HG03064 (cell line): Measurements from ENCODE around the gene PSMD12.
A peak's percentile ranks its signal among the peaks of the same experiment; 100 is the strongest.
"Not testable (repeated sequence)": the region's sequence is repeated elsewhere in the genome, so short reads cannot be mapped to it uniquely, and the experiment has no call there.

Experiments used
- ATAC-seq: cut with Tn5 transposase; IDR thresholded peaks from one replicate; pipeline ENCODE4 v1.9.1; 2021; ENCODE audit warnings: low read depth; ENCODE audit not compliant: unreplicated experiment

The PSMD12 gene

GRCh38 chr17:67366193-67367157, at the start of gene PSMD12:
PSMD12 (minus strand) TSS chr17:67366577; CDS start chr17:67366519, 58 bp downstream.
- peak; percentile 92 for ATAC-seq

DNA sequence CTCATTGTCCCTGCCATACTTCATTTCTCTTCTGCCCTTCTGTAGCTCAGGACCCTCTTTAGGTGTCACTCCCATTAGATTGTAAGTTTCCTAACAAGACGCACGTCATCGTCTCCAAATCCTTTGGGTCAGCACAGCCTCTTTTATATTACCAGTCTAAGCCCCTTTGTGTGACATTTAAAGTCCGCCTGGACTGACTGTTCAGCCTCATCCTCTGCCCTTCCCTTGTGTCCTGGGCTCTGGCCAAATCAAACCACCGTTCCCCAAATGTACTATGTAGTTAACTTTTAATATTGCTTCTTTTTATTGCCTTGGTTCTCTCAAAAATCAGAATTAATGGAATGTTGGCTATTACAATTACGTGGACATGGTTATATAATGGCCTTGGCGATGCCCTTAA, 48.9 kb upstream of the PSMD12 start:
- no peak for ATAC-seq

- no peak for ATAC-seq
These were observed 48.2 kb upstream of the PSMD12 start for GRCh38 chr17:67414559-67414958.

DNA sequence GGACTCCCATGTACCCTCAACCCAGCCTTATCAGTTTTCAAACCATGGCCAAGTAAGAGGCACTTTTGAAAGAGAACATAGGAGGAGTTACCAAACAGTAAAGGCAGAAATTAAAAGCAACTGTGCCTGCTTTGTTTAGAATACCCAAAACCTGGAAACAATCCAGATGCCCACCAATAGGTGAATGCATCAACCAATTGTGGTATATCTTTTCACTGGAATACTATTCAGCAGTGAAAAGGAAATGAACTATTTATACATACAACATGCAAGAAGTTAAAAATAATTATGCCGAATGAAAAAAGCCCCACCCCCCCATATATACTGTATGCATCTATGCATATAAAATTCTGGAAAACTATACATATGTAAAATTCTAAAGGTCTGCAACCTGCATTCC, 47.8 kb upstream of the PSMD12 start:
- no peak for ATAC-seq

DNA sequence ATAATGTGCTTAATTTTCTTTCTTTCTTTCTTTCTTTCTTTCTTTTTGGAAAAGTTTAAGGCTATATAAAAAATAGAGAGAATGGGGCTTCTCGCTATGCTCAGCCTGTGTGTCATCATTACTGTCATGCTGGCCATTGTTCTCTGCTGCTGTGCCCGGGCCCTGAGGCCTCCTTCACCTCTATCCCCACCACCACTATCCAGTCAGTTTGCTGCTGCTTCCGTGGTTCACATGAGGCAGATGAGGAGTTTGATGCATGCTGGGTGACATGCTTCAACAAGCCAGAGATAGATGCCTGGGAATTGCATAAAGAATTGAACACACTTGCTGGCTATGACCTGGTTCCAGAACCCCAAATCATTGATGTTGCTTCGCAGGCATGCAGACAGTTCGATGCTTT, 47.0 kb upstream of the PSMD12 start:
- no peak for ATAC-seq

- ATAC-seq = no peak
These were observed 46.6 kb upstream of the PSMD12 start for GRCh38 chr17:67412941-67413340.

DNA sequence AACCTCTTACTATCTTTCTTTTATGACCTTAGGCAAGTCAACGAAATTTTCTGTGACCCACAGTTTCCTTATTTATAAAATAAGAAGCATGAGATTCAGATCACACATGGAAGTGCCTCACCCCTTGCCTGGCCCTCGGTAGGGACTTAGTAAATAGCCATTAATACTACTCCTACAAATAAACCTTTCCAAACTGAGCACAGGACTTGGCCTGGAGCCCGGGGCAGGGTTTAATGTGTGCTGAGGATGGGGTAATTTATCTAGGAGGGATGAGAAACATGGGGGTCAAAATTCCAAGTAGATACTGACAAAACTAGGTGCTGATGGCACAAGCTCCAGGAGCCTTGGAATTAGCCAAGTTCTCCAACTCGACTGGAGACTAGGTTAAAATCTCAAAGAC, 45.7 kb upstream of the PSMD12 start:
- no peak for ATAC-seq

DNA sequence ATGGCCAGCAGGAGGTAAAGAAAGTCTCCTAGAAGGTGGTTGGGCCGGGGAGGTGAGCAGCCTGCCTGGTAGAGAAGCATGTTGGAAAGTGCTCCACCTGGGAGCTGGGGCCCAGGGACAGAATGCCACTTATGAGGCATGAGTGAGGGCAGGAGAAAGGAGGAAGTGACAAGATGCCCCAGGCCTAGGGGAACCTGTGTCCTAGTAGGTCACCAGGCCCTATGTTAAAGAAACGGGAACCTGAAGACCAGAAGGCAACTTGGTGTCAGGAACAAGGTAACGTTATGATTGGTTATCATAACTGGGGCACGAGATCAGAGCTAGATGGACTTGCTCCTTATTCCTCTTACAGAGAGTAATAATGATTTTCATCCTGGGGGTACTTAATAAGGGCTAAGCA, 45.0 kb upstream of the PSMD12 start:
- no peak for ATAC-seq

- ATAC-seq = not testable (repeated sequence)
These were observed 42.1 kb upstream of the PSMD12 start for GRCh38 chr17:67408455-67408830.

DNA sequence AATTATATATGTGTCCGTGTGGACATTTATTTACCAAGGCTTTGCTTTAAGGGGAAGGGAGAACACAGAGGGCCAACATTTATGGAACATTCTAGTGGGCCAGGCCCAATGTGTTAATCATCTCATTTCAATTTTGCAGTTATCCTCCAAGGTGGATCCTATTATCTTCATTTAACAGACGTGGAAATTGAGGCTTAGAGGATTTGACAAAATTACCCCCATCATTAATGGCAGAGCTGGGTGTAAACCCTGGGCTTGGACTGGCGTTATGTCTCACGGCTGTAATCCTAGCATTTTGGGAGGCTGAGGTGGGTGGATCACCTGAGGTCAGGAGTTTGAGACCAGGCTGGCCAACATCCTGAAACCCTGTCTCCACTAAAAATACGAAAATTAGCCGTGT, 37.1 kb upstream of the PSMD12 start:
- ATAC-seq = no peak

- no peak for ATAC-seq
These were observed 36.7 kb upstream of the PSMD12 start for GRCh38 chr17:67403065-67403464.

DNA sequence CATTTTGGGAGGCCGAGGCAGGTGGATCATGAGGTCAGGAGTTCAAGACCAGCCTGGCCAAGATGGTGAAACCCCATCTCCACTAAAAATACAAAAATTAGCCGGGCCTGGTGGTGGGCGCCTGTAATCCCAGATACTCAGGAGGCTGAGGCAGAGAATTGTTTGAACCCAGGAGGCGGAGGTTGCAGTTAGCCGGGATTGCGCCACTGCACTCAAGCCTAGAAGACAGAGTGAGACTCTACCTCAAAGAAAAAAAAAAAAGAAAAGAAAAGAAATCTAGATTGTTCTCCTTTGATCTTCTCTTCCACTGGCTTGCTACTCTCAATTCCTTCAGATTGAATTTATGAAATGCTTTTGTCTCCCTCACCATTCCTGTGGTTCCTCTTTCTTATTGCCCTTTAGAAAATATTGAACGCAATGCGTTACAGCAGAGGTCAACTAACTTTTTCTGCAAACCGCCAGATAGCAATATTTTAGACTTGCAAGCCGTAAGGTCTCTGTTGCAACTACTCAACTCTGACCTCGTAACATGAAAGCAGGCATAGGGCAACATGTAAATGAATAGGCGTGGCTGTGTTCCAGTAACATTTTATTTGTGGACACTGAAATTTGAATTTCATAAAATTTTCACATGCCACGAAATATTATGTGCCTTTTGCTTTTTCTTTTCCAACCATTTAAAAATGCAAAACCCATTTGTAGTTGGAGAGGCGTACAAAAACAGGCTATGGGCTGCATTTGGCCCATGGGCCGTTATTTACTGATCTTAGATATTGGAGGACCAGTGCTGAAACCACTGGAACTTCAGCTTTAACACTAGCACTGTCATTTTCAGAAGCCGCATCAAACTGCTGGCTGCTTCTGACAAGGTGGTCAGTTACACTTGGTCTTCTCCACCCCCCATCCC, 35.5 kb upstream of the PSMD12 start:
- no peak for ATAC-seq

GRCh38 chr17:67401106-67401505, 34.7 kb upstream of the PSMD12 start:
- no peak for ATAC-seq

- no peak for ATAC-seq
These were observed 33.8 kb upstream of the PSMD12 start for GRCh38 chr17:67400193-67400592.

DNA sequence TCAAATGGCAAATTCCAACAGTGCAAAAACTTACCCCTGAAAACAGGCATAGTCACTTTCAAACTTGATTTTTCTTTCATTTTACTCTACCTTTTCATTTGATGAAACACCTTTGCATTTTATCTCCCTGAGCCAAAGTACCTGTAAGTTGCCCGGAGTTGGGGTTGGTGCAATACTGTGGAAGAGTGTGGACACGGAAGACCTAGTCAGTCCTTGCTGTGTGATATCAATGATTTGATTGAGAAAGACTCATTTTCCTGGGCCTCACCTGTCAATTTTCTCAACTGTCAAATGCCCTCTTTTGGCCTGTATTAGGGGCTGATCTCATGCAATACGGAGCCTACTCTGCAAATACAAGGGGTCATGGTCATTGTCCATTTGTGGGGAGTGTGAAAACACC, 33.3 kb upstream of the PSMD12 start:
- no peak for ATAC-seq

GRCh38 chr17:67393809-67394397, 27.5 kb upstream of the PSMD12 start:
- ATAC-seq = no peak

- ATAC-seq = no peak
These were observed 25.7 kb upstream of the PSMD12 start for GRCh38 chr17:67392111-67392510.

- ATAC-seq = peak; percentile 96
These were observed 24.4 kb upstream of the PSMD12 start for GRCh38 chr17:67390646-67391361.

- peak; percentile 9 for ATAC-seq
These were observed 23.7 kb upstream of the PSMD12 start for GRCh38 chr17:67390006-67390645.

GRCh38 chr17:67388986-67389385, 22.6 kb upstream of the PSMD12 start:
- ATAC-seq = no peak
